ENCODE results near the gene IL1RL2.

Gene IL1RL2

DNA sequence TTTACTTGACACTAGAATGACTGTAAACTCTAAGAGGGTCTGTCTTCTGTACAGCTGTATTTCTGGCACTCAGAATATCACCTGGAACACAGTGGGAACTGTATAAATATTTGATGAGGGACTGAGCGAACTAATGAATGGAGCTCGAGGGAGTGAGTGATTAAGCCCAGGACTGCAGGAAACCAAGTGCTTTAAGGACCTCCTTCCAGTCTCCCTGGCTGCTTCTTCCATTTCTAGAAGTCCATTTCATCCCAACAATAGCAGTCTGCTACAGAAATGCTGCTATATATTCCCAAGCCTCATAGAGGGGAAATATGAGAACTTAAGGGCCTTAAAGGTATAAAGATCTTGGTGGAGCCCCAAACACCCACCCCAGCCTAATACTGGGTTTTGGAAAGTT is 2.8 kb upstream of the IL1RL2 start:
- no peak overlapping the region for H3K4me3 ChIP-seq (ENCODE audit: low read length)
- H3K27me3 ChIP-seq (ENCODE audit: control insufficient read depth, insufficient read depth, low read length) = no peaks in the 10 kb centered on the region
- H3K36me3 ChIP-seq (ENCODE audit: control insufficient read depth, low read depth, low read length) = no peaks in the 10 kb centered on the region
- no peaks in the 10 kb centered on the region for H3K4me1 ChIP-seq (ENCODE audit: control insufficient read depth, low read depth, low read length)
- H3K9ac ChIP-seq (ENCODE audit: low read length) = no peak overlapping the region
- H3K27ac ChIP-seq (ENCODE audit: low read length) = no peak overlapping the region
- no peaks in the 10 kb centered on the region for H3K9me3 ChIP-seq (ENCODE audit: control insufficient read depth, low read depth, low read length)

DNA sequence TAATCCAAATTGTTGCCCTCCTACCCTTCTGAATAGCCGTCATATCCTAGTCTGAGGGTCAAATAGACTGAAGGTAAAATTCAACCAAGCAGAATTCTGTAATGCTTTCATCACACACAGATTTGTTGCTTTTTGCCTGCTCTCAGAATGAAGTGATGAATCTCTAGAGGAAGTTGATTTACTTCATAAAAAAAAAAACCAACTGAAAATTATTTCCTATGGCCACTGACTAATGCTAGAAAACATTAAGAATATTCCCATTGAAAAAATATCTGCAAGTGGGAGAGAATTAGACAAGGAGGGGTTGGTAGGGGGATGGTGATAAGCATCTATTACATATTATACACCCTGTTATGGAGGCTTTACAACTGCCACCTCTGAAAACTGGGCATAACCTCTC is 2.3 kb upstream of the IL1RL2 start:
- no peak overlapping the region for H3K27ac ChIP-seq (ENCODE audit: low read length)
- no peak overlapping the region for H3K4me3 ChIP-seq (ENCODE audit: low read length)
- H3K36me3 ChIP-seq (ENCODE audit: control insufficient read depth, low read depth, low read length) = no peaks in the 10 kb centered on the region
- no peak overlapping the region for H3K9ac ChIP-seq (ENCODE audit: low read length)
- no peaks in the 10 kb centered on the region for H3K27me3 ChIP-seq (ENCODE audit: control insufficient read depth, insufficient read depth, low read length)
- H3K4me1 ChIP-seq (ENCODE audit: control insufficient read depth, low read depth, low read length) = no peaks in the 10 kb centered on the region
- no peaks in the 10 kb centered on the region for H3K9me3 ChIP-seq (ENCODE audit: control insufficient read depth, low read depth, low read length)

DNA sequence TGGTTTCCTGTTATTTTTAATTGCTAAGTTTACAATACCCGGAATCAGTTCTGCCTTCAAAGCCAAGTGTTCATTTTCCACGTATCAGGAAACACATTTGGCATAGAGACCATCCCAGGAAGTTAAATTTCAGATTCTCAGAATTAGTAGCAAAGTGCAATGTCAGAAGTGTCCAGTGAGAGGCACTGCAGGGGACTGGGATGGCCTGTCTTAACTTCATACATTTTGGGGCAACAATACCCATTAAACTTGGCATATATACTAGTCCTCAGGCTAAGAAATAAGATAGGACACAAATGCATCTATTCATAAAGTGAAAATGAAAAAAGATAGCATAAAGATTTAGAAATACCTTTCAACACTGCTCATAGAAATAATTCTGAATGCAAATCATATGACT is 1.5 kb upstream of the IL1RL2 start:
- Histone ChIP-seq H3K36me3 (ENCODE audit: control insufficient read depth, low read depth, low read length) (no peaks in the 10 kb centered on the region), H3K27ac (ENCODE audit: low read length) (no peak overlapping the region), H3K4me3 (ENCODE audit: low read length) (no peak overlapping the region), H3K9ac (ENCODE audit: low read length) (no peak overlapping the region), H3K4me1 (ENCODE audit: control insufficient read depth, low read depth, low read length) (no peaks in the 10 kb centered on the region), H3K27me3 (ENCODE audit: control insufficient read depth, insufficient read depth, low read length) (no peaks in the 10 kb centered on the region), H3K9me3 (ENCODE audit: control insufficient read depth, low read depth, low read length) (no peaks in the 10 kb centered on the region)

DNA sequence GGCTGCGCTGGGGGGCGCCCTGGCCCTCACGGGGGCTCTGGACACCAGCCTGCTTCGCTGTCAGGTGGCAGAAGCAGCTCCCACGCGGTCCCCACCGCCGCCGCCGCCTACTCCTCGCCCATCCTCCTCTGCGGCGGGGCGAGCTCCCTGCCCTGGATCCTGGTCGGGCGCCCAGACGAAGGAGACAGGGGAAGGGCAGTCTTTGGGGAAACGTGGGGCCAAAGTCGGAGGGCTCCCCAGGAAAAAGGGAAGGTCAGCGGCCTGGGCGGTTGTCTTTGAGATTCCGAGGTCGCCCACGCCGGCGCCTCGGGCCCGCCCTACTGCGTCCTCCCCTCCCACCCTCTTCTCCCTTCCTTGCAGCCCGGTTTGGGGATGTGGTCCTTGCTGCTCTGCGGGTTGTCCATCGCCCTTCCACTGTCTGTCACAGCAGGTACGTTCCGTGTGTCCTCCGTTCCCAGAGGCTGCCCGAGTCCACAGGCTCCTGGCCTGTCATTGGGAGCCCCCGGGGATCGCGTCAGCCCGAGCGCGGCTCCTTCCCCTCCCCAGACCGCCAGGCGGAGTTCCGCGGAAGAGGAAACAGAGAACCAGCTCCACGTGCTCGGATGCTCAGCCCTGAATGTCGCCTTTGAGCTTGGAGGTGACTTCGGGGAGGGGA is 800 bp downstream of the IL1RL2 start:
- no peak overlapping the region for H3K4me3 ChIP-seq (ENCODE audit: low read length)
- no peaks in the 10 kb centered on the region for H3K4me1 ChIP-seq (ENCODE audit: control insufficient read depth, low read depth, low read length)
- no peaks in the 10 kb centered on the region for H3K36me3 ChIP-seq (ENCODE audit: control insufficient read depth, low read depth, low read length)
- no peaks in the 10 kb centered on the region for H3K27me3 ChIP-seq (ENCODE audit: control insufficient read depth, insufficient read depth, low read length)
- H3K9me3 ChIP-seq (ENCODE audit: control insufficient read depth, low read depth, low read length) = no peaks in the 10 kb centered on the region
- H3K9ac ChIP-seq (ENCODE audit: low read length) = no peak overlapping the region
- H3K27ac ChIP-seq (ENCODE audit: low read length) = no peak overlapping the region

DNA sequence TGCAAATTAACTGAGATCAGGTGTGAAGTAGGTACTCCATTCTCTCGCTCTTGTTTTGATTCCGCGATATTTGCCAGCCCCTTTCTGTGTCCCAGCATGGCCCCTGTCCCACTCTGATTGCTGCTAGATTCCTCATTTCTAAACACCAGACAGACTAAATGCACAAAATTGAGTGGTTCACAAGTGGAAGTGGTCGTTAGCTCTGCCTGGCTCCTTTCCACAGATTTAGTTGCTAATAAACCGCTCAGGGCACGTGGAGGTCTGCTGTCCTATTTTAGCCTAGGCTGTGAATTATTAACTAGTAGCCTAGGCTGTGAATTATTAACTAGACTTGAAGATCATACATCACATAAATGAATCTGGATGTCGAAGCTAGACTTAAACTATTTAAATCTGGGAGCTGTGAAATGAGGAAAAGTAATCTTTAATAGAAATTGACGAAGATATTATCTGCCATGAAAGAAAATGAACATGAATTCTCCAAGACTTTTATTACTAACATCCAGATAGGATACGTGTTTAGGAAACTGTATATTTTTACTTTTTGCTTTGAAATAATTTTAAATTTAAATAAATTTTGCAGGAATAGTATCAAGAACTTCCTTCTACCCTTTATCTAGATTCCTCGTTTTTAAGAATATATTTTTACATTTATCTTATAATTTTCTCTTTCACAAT is 3.7 kb downstream of the IL1RL2 start:
- Histone ChIP-seq H3K27me3 (ENCODE audit: control insufficient read depth, insufficient read depth, low read length) (no peaks in the 10 kb centered on the region), H3K9ac (ENCODE audit: low read length) (no peak overlapping the region), H3K4me1 (ENCODE audit: control insufficient read depth, low read depth, low read length) (no peaks in the 10 kb centered on the region), H3K9me3 (ENCODE audit: control insufficient read depth, low read depth, low read length) (no peaks in the 10 kb centered on the region), H3K27ac (ENCODE audit: low read length) (no peak overlapping the region), H3K4me3 (ENCODE audit: low read length) (no peak overlapping the region), H3K36me3 (ENCODE audit: control insufficient read depth, low read depth, low read length) (no peaks in the 10 kb centered on the region)

DNA sequence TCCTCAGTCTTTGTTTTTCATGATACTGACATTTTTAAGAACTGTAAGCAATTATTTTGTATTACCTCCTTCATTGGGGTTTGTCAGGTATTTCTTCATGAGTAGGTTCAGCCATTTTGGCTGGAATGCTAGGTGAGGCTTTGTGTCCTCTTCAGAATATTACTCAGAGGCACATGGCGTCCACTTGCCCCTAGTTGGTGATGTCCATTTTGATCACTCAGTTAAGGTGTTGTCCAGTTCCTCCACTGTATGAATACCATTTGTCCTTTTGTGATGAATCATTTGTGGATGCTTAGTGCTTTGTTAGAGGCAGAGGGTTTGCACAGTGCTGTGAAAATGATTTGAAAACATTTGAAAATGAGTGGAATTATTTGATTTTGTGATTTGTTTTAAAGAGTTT is 4.7 kb downstream of the IL1RL2 start:
- Histone ChIP-seq H3K4me3 (ENCODE audit: low read length) (no peak overlapping the region), H3K9ac (ENCODE audit: low read length) (no peak overlapping the region), H3K27ac (ENCODE audit: low read length) (no peak overlapping the region)

DNA sequence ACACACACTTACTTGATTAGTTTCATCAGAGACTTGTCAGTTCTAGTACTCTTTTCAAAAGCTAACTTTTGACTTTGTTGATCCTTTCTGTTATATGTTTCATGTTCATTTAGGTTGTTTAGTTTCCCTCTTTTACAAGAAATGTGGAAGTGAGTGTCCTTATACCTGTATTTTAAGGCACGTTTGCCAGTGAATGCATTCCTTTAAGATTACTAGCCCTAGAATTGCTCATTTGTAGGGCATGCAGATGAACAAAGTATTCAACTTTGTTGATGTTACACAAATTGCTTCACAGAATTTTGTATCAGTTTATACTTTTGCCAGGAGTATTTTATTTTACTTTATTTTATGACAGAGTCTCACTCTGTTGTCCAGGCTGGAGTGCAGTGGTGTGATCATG is 6.3 kb downstream of the IL1RL2 start:
- Histone ChIP-seq H3K27ac (ENCODE audit: low read length) (no peak overlapping the region), H3K27me3 (ENCODE audit: control insufficient read depth, insufficient read depth, low read length) (no peaks in the 10 kb centered on the region), H3K9ac (ENCODE audit: low read length) (no peak overlapping the region), H3K4me1 (ENCODE audit: control insufficient read depth, low read depth, low read length) (no peaks in the 10 kb centered on the region), H3K36me3 (ENCODE audit: control insufficient read depth, low read depth, low read length) (no peaks in the 10 kb centered on the region), H3K4me3 (ENCODE audit: low read length) (no peak overlapping the region), H3K9me3 (ENCODE audit: control insufficient read depth, low read depth, low read length) (no peaks in the 10 kb centered on the region)

More for the DNA sequence above, 4.7 kb downstream of the IL1RL2 start:
- Histone ChIP-seq H3K36me3 (ENCODE audit: control insufficient read depth, low read depth, low read length) (no peaks in the 10 kb centered on the region), H3K4me1 (ENCODE audit: control insufficient read depth, low read depth, low read length) (no peaks in the 10 kb centered on the region), H3K27me3 (ENCODE audit: control insufficient read depth, insufficient read depth, low read length) (no peaks in the 10 kb centered on the region), H3K9me3 (ENCODE audit: control insufficient read depth, low read depth, low read length) (no peaks in the 10 kb centered on the region)

DNA sequence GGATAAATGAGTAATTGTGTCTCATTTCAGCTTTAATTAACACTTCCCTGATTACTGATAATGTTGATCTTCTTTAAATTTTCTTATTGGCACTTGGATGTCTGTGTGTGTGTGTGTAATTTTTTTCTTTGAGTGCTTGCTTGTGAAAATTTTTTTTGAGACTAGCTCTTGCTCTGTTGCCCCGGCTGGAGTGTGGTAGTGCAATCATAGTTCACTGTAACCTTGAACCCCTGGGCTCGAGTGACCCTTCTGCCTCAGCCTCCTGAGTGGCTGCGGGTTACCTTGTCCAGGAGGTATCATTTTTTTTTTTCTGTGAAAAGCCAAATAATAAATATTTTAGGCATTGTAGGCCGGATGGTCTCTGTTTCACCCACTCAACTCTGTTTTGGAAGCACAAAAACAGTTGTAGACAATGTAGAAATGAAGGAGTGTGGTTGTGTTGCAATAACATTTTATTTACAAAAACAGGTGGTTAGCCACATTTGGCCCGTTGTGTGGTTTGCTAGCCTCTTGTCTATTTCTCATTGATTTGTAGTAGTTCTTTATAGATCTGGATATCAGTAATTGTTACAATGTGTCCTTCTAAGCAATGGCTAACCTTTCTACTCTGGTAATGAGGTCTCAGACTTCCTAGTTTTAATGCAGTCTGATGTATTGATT is 7.9 kb downstream of the IL1RL2 start:
- no peak overlapping the region for H3K4me3 ChIP-seq (ENCODE audit: low read length)
- H3K36me3 ChIP-seq (ENCODE audit: control insufficient read depth, low read depth, low read length) = no peaks in the 10 kb centered on the region
- H3K27ac ChIP-seq (ENCODE audit: low read length) = no peak overlapping the region
- no peaks in the 10 kb centered on the region for H3K27me3 ChIP-seq (ENCODE audit: control insufficient read depth, insufficient read depth, low read length)
- H3K9me3 ChIP-seq (ENCODE audit: control insufficient read depth, low read depth, low read length) = no peaks in the 10 kb centered on the region
- H3K9ac ChIP-seq (ENCODE audit: low read length) = no peak overlapping the region
- no peaks in the 10 kb centered on the region for H3K4me1 ChIP-seq (ENCODE audit: control insufficient read depth, low read depth, low read length)

DNA sequence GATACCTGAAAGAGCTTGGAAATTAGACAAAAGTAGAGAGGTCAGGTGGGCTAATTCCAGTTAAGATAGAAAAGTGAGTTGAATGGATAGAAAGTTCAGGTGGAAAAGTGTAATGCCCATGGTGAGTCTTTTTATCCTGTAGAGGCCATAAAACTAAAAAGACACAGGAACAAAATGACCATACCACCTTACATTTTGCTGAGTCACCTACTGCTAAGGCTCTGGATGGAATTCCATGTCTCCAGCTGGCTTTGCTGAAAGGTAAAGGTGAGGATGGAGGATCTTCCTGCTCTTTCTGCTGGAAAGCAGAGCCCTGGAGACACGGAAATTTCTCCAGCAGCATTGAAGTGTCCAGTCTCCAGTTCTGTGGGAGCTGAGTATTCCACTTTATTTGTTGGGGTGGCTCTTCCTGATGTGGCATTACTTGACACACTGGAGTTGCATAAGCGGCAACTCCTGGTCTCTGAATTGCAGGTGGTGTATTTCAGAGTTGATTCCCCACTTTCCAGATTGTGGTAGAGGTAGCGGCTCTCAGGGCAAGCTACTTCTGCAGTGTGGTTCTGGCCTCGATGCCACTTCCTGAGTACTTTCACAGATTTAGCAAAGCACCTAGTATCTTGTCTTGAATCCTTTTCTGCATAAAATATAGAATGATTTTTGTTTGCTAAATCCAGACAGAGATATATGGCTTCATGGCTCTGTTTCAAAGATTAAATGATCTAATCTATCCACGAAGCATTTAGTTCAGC is 10.7 kb downstream of the IL1RL2 start:
- Histone ChIP-seq H3K27me3 (ENCODE audit: control insufficient read depth, insufficient read depth, low read length) (no peaks in the 10 kb centered on the region), H3K27ac (ENCODE audit: low read length) (no peak overlapping the region), H3K36me3 (ENCODE audit: control insufficient read depth, low read depth, low read length) (no peaks in the 10 kb centered on the region), H3K4me1 (ENCODE audit: control insufficient read depth, low read depth, low read length) (no peaks in the 10 kb centered on the region), H3K4me3 (ENCODE audit: low read length) (no peak overlapping the region), H3K9ac (ENCODE audit: low read length) (no peak overlapping the region), H3K9me3 (ENCODE audit: control insufficient read depth, low read depth, low read length) (no peaks in the 10 kb centered on the region)

DNA sequence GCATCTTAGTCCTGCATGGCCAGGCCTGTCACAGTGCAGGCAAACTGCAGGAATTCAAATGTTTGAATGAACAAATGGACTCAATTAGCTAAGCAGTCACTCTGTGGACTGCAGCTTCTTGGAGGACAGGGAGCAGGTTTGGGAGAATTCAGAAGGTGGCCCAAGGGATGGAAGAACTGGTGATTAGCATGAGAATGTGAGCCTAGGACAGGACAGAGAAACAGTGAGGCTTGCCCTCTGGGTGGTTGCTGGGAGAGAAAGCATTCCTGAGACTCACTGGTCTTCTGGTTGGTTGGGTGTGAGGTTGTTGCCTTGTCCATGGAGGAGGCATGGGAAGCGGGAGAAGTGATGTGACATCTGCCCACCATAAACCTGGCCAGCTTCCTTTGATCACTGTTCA is 13.7 kb downstream of the IL1RL2 start:
- Histone ChIP-seq H3K9me3 (ENCODE audit: control insufficient read depth, low read depth, low read length) (no peaks in the 10 kb centered on the region), H3K36me3 (ENCODE audit: control insufficient read depth, low read depth, low read length) (no peaks in the 10 kb centered on the region), H3K4me1 (ENCODE audit: control insufficient read depth, low read depth, low read length) (no peaks in the 10 kb centered on the region), H3K27ac (ENCODE audit: low read length) (no peak overlapping the region), H3K27me3 (ENCODE audit: control insufficient read depth, insufficient read depth, low read length) (no peaks in the 10 kb centered on the region), H3K9ac (ENCODE audit: low read length) (no peak overlapping the region), H3K4me3 (ENCODE audit: low read length) (no peak overlapping the region)

DNA sequence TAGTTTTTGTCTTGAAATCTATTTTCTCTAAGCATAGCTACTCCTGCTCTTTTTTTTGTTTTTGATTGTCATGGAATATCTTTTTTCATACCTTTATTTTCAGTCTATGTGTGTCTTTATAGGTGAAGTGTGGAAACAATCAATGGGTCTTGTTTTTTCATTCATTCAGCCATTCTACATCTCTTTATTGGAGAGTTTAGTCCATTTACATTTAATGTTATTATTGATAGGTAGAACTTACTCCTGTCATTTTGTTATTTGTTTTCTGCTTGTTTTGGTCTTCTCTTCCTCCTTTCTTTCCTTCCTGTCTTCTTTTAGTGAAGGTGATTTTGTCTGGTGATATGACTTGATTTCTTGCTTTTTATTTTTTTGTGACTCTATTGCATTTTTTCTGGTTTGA is 17.8 kb downstream of the IL1RL2 start:
- Histone ChIP-seq H3K9me3 (ENCODE audit: control insufficient read depth, low read depth, low read length) (no peaks in the 10 kb centered on the region), H3K4me3 (ENCODE audit: low read length) (no peak overlapping the region), H3K36me3 (ENCODE audit: control insufficient read depth, low read depth, low read length) (no peaks in the 10 kb centered on the region), H3K9ac (ENCODE audit: low read length) (no peak overlapping the region), H3K27ac (ENCODE audit: low read length) (no peak overlapping the region), H3K4me1 (ENCODE audit: control insufficient read depth, low read depth, low read length) (no peaks in the 10 kb centered on the region), H3K27me3 (ENCODE audit: control insufficient read depth, insufficient read depth, low read length) (no peaks in the 10 kb centered on the region)

All from iPS-18a (cell line).